DMS114 treated with DMSO at 0.1 percent for 48 hours (cell line): Measurements from ENCODE around the gene L3HYPDH.

Experiments
- DNase-seq: peaks from one replicate; lab custom pipeline; 2025; ENCODE audit not compliant: unreplicated experiment; lab: John Stamatoyannopoulos, UW

Gene L3HYPDH

GRCh38 chr14:59427653-59428580, 56.3 kb downstream of the L3HYPDH start:
- DNase-seq: no peak

DNA sequence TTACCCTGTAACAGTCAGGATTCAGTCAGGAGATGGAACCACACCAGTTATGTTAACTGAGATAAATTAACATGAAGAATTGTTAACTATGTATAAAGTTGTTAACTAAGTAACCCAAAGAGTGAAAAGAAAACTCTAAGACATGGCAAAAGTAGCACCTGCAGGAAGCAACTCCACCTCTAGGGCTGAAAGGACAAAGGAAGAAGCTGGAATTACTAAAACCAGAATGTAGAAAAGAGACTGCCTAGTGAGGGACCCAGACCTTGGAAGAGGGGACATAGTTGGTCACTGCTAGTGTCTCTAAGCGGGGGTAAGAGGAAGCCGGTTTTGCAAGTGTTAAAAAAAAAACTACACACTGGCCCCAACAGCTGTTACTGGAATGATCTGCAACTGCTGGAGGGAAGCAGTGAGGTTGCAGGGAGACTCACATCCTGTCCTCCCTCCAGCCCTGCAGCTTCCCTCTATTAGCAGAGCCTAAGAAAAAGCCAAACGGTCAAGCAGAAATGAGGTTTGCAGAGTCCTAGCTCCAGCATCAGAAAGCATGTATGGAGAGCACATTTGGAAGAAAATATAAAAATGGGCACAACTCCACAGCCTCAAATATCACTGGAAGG, 58.8 kb downstream of the L3HYPDH start:
- no peak for DNase-seq

GRCh38 chr14:59424341-59425071, 59.7 kb downstream of the L3HYPDH start:
- no peak for DNase-seq
